Measurements from ENCODE around the gene NFIC.
"Not testable (repeated sequence)": the region's sequence is repeated elsewhere in the genome, so short reads cannot be mapped to it uniquely, and the experiment has no call there.

NFIC gene

DNA sequence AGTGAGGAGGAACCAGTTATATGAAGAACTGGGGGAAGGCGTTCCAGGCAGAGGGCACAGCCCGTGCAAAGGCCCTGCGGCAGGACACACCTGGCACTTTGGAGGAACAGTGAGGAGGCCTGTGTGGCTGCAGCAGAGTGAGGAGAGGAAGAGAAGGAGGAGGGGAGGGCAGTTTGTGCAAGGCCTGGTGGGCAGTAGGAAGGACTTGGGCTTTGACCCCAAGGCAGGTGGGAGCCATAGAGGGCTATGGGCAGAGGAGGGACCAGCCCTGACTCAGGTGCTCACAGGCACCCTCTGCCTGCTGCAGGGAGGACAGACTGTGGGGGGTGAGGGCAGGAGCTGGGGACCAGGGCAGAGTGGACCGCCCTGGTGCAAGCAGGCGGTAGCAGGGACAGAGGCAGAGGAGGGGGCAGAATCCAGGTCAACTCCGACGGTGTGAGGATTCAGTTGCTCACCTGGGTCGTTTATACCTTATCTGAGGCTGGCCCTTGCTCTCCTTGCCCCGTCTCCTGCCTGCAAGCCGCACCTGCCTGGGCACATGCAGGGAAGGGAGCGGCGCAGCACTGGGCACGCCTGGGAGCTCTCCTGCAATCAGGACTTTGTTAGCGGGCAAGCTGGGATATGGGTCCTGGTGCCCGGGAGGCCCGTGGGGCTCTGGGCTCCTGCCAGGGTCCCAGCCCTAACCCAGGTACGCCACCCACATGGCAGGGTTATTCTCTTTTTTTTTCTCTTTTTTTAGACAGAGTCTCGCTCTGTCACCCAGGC is 34.8 kb downstream of the NFIC start:
- no peak for DNase-seq

DNA sequence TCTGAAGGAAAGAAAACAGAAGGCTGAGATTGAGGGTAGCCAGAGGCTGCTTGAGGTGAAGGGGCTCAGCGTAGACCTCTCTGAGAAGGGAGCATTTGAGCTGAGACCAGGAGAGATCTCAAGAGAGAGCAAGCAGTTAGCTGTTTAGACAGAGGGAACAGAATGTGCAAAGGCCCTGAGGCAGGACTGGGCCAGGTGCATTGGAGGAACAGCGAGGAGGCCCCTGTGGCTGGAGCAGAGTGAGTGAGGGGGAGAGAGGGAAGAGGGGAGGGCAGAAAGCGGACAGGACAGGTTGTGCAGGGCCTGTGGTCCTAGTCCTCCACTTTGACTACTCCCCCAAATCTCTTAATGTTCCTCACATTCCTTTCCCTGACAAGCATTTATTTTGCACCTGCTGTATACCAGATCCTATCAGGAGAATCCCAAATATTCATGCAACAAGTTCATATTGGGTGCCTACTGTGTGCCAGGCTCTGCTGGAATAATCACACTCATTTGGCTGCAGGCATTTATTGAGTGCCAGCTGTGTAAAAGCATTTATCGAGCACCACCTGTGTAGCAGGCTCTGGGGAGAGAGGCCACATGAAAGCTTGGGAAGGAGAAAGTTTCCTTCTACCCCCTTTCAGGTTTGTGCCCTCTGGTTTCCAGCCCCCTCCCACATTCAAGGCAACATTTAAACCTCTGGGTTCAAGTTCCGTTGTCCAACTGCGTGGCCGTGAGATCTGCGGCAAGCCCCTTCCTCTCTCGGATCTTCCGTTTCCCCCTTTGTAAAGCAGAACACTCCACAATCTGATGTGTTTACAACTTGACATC is 36.5 kb downstream of the NFIC start:
- no peak for DNase-seq

DNA sequence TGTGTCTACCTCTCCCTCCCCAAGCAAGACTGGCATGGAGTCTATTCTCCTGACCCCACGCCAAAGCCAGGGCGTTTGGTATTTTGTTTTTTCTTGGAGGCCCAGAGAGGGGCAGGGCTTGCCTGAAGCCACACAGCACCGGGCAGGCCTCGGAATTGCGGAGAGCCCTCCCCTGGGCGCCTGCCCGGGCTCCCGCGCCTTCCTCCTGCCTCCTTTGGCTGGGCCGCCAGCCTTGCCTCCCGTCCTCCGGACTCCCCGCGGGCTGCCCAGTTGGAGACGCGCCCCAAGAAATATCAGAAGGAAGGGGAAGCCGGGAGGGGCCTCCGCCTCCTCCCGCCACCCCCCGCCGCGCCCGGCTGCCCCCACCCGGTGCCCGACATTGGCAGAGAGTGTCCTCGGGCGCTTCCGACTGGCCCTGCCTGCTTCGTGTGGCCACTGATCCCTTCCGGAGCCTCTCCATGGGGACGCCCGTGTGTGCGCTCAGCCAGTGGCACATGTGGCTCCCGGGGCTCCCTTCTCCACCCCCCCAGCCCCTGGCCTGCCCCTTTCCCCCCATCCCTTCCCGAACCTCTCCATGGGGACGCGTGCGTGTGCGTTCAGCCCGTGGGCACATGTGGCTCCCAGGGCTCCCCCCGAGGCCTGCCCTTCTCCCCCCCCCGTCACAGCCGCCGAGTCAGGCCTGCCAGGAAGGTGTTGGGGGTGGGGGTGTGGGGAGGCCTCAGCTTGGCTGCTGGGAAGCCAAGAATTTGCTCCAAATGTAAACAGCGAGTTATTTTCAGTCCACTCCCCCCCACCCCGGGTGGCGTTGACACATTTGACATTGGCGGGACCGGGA is 37.3 kb downstream of the NFIC start:
- DNase-seq = peak; percentile 91

DNA sequence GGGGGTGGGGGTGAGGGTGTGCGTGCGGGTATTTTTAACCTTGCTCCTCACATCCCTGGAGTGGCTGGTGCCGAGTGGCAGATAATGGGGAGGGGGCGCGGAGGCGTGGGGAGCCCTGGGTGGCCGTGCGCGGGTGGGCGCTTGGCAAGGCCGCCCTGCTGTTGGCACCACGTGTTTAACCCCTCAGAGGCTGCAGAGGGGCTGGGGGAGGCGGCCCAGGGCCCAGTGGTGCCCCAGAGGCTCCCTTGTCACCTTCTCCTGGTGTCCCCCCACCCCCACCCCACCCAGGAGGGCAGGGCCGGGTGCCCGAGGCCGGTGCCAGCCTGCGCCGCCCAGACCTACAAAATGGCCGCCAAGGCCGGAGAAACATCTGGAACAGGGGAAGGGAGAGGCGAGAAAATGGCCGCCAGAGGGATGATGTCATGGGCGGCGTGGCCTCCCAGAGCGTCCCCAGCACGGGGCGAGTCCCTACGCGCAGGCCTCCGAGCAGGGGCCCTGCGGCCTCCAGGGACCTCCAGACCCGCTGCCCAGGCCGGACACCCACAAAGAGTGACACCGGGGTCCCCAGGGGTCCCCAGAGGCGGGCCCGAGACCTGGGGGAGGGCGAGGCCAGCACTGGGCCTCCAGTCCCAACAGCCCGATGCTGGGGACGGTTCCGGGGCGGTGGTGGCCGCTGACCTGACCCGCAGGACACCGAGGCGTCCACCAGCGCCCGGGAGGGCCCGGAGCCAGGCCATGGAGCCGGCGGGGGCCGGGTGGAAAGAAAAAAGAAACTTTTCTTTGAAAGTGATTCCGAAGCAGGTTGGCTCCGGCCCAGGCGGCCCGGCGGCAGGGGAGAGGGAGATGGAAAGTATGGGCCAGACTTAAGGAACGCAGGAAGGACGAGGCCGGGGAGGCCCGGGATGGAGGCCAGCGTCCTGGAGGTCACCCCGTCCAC is 38.2 kb downstream of the NFIC start:
- DNase-seq = peak; percentile 92

DNA sequence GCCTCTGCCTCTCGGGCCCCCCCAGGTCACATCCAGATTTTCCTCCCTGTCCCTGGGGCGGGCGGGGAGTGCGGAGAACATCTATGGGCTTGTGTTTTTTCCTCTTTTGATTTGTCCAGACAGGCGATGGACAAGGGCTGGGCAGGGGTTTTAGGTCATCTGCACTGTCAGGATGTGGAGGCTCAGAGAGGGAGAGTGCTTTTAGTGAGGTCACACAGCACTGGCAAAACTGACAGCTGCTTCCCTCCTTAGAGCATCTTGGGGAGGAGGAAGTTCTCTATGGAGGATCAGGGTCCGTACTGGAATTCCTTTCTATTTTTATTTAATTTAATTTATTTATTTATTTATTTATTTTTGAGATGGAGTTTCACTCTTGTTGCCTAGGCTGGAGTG is 38.9 kb downstream of the NFIC start:
- no peak for DNase-seq

- no peak for DNase-seq
These were observed 40.3 kb downstream of the NFIC start for GRCh38 chr19:3406571-3407111.

DNA sequence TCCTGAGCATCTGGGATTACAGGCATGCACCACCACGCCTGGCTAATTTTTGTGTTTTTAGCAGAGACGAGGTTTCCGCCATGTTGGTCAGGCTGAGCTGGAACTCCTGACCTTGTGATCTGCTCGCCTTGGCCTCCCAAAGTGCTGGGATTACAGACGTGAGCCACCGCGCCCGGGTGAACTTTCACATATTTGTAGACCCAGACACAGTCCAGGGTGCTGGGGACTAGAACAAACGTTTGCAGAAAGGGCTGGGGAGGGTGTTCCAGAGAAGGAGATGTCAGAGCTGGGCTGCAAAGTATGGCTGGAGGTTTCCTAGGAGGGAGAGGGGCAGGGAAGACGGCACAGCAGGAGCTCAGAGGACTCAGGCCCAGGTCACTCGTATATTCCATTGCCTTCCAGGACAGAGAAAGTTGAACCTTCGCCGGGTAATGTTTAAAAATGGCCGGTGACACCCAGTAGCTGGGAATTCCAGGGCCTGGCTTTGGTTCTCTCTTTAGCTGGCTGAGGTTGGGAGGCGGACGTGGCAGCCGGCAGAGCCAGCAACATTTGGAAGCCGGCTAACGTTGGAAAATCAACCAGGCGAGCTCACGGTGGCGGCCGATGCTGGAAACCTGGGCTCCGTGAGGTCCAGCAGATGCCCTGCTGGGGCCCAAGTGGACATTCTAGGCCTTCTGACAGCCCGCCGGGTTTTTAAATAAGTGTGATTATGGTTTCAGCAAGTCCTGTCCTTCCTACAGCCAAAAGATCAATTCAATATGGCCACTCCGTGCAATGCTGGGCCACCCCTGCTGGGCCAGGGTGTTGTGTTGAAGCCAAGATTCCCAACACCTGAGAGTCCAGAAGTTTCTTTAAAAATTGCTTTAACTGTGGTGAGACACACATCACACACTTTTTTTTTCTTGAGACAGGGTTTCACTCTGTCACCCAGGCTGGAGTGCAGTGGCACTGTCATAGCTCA is 41.5 kb downstream of the NFIC start:
- DNase-seq = peak; percentile 87

DNA sequence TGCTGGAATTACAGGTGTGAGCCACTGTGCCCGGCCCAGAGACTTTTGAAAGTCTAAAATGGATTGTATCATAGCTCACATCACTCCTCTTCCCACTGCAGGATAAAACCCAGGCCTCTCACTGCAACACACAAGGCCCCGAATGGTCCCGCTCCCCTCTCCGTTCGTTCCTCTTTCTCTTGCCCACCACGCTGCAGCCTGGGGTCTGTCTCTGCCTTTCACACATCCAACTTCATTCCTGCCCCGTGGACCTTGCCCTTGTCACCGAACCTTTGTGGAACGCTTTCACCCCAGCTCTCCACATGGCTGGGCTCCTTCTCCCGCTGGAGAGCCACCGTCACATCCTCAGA is 42.6 kb downstream of the NFIC start:
- DNase-seq = no peak

- DNase-seq = no peak
These were observed 43.1 kb downstream of the NFIC start for GRCh38 chr19:3409346-3410064.

GRCh38 chr19:3411636-3412035 is 45.3 kb downstream of the NFIC start:
- DNase-seq = no peak

- no peak for DNase-seq
These were observed 45.7 kb downstream of the NFIC start for GRCh38 chr19:3412066-3412465.

- DNase-seq = no peak
These were observed 47.5 kb downstream of the NFIC start for GRCh38 chr19:3413796-3414327.

DNA sequence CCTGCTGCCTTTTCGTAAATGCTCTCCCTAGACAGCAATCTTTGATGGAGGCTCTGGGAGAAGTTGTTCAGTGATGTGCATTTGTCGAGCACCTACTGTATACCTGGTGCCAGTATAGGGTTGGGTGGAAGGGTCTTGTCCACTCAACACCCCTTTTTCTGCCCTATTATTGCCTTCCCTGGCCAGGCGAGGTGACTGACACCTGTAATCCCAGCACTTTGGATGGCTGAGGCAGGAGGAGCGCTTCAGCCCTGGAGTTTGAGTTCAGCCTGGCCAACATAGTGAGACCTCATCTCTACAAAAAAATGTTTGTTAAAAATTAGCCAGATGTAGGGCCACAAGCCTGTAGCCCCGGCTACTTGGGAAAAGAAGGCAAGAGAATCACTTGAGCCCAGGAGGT is 49.3 kb downstream of the NFIC start:
- no peak for DNase-seq

- no peak for DNase-seq
These were observed 53.9 kb downstream of the NFIC start for GRCh38 chr19:3420244-3420755.

- no peak for DNase-seq
These were observed 54.7 kb downstream of the NFIC start for GRCh38 chr19:3420909-3421619.

DNA sequence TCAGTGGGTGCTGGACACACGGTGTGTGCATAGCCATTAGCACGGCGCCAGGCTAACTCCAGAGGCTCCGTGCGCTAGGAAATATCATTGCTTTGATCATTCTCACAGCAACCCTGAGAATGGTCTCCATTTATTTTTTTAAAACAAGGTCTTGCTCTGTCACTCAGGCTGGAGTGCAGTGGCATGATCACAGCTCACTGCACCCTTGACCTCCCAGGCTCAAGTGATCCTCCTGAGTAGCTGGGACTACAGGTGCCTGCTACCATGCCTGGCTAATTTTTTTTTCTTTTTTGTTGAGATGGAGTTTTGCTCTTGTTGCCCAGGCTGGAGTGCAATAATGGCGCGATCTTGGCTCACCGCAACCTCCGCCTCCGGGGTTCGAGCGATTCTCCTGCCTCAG is 55.3 kb downstream of the NFIC start:
- DNase-seq = not testable (repeated sequence)

GRCh38 chr19:3423183-3423829 is 56.9 kb downstream of the NFIC start:
- DNase-seq = no peak

DNA sequence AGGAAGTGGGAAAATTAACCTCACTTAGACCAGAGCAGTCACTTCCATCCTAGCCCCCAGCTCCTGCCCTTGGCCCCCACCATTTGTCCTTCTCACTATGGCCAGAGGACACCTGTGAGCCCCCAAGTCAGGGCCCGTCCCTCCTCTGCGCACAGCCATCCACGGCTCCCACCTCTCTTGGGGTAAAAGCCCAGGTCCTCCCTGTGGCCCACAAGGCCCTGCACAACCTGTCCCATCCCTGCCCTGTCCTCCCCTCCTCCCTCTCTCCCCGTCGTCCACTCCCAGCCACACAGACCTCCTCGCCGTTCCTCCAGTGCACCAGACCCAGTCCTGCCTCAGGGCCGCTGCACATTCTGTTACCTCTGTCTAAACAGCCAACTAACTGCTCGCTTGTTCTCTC is 60.0 kb downstream of the NFIC start:
- no peak for DNase-seq

DNA sequence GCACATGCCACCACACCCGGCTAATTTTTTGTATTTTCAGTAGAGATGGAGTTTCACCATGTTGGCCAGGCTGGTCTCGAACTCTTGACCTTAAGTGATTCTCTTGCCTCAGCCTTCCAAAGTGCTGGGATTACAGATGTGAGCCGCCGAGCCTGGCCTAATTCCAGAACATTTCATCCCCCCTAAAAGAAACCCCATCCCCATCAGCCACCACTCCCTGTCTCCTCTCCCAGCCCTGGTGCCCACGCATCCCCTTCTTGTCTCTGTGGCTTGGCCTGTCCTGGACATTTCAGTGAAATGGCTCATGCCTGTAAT is 63.9 kb downstream of the NFIC start:
- DNase-seq = not testable (repeated sequence)
